Lower leg skin (tissue), 3 donors: ENCODE results near the gene GUCY1A1.

Experiments
- CTCF ChIP-seq, 3 donors: fragments of 450-650 bp; IDR thresholded peaks; one replicate each; pipeline ENCODE4 v1.5.1; 2016; ENCODE audit warnings: antibody characterized with exemption in 3 of 3, mild to moderate bottlenecking in 3 of 3, moderate library complexity in 2 of 3
- POLR2A ChIP-seq, 2 donors: fragments of 450-650 bp; IDR thresholded peaks; one replicate each; pipeline ENCODE4 v1.6.1; 2016 to 2017; ENCODE audit warnings: antibody characterized with exemption in 2 of 2, mild to moderate bottlenecking in 1 of 2, moderate library complexity in 1 of 2

- no peak for TF ChIP-seq POLR2A (IDR thresholded peaks at IDR 0.05)
- TF ChIP-seq CTCF (IDR thresholded peaks at IDR 0.05): no peak
Observed at GRCh38 chr4:155629956-155630355, 36.7 kb upstream of the GUCY1A1 start.
